GM21381 (cell line): ENCODE data around the gene MRPL21.
"Not testable (repeated sequence)": the region's sequence is repeated elsewhere in the genome, so short reads cannot be mapped to it uniquely, and the experiment has no call there.

Experiments used
- ATAC-seq: cut with Tn5 transposase; IDR thresholded peaks from one replicate; pipeline ENCODE4 v1.9.1; 2021; ENCODE audit warnings: mild to moderate bottlenecking, moderate library complexity; ENCODE audit not compliant: unreplicated experiment

Gene MRPL21

DNA sequence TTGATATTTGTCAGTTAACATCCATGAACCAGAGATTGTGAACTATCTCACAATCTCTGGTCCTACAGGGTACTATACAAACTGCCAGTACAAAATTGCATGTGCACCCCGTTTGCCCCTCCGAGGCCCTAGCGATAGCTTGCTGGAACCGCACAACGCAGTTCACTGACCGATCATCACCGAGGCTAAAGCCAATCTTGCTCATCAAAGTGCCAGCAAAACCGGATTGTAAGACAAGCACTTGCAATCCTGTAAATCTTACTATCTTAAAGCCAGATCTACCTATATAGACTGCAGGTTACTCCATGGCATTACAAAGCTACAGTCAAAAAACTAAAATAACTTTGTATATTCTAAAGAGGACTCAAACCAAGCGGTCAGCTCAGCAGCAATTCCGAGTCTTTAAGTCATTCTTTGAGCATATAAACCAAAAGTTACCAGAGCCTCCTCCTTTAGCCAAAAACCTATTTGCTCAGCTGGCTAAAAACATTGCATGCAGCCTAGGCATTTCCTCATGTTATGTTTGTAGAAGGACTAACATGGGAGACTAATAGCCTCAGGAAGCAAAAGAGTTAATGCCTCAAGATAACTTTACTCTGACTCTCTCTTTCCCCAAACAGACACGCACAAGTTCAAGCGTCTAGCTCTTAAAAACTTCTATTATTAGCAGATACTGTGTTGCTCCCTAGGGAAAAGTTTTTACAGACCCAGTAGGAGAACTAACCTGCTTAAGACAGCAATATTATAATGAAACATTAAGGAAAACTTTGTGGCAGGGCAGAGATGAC lies 31.2 kb downstream of the MRPL21 start:
- ATAC-seq: no peak

DNA sequence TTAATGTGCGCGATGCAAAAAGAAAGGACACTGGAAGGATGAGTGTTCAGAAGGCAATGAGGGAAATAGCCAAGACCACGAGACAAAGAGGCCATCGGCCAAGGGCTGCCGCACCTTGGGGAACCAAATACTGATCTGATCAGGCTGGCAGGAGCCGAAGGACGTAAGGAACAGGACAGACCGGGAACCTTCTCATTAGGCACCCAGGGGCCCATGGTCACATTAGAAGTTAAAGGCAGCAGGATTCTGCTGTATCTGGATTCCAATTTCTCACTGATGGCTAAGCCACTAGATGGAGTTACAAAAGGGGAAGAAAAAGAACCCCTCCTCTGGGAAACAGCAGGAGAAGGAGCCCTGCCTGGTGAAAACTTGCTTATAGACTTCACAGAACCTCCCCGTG lies 33.2 kb downstream of the MRPL21 start:
- no peak for ATAC-seq

DNA sequence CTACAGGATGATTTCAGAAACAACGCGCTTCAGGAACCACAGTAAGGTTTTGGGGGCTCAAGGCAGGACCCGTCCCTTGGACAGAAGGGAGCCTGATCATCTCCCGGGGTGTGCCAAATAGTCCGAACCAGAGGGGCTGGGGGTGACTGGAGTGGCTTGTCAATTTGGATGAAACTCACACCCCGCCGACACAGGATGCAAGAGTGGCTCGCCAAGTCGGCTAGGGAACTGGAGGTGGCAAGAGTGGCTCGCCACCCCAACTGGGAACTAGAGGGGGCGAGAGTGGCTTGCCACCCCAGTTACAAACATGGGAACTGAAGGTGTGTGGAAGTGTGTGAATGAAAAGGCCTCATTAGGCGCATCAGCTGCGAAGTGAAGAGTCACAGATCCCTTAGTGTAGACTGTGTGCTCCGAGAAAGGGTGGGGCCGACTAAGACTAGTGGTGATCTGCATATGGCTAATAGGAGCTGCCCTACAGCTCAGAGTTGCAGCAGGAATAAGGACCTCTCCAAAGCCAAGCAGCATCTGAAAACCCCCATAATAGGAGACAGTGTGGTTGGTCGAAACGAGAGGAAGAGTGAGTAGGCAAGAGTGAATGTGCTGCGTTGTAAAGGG lies 35.3 kb downstream of the MRPL21 start:
- no peak for ATAC-seq

DNA sequence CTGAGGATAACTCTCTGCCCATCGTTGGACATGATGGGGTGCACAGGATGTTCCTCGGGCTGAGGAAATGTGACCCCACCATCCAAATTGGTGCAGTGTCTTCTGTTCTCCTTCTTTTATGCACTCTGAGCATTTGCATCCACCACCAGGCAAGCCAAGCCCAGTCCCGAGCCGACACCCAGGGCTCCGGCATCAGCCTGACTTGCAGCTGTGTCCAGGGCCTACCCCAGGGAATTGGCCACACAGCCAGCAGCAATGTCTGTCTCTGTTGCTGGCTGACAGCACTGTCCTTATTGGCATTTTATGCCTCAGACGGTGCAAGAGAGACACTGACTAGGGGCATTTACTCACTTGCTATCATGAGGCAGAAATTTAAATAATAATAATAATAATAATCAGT lies 36.6 kb downstream of the MRPL21 start:
- no peak for ATAC-seq

DNA sequence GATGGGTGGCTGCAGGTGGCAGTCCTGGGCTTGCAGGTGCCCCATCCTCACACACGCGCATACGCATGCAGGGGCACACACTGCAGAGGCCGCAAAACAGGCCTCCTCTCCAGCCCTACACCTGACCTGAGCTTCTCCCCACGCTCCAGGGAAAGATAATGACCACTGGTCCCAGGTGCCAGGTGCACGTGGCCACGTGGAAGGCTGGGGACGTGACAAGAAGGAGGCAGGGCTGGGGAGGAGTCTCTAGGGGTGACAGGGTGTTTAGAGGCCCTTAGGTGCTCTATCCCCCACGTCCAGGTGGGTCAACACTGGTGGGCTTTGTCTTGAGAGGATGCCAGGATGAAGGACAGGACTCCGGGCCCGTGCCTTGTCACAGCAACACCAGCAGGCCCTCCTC lies 38.4 kb downstream of the MRPL21 start:
- ATAC-seq: no peak

DNA sequence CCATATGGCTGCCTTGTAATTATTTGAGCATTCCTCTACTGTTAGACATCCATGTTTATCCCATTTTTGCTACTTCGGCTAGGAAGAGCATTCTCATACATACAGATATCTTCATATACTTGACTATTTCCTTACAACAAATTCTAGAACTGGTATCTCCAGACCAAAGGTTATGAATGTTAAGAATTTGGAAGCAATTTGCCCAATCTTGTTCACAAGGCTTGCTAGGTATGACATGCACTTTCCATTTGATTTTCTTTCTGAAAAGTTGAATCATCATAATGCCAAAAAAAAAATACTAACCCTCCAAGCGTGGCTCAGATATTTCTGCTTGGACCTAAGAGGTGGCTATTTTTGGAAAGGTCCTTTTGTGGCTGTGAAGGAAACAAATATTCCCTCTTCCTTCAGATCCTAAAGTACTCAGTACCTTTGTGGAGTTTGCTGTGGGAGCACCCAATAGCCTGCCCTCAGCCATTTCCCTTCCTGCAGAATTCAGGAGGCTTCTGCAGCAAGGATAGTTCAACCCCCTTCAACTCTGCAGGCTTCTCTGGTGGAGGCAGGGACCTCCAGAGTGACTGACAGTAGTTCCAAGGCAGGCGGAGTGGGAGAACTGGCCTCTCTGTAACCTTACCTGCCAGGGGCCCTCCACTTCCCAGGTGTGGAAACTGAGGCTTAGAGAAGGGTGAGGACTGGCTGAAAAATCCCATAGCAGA lies 39.9 kb downstream of the MRPL21 start:
- no peak for ATAC-seq

DNA sequence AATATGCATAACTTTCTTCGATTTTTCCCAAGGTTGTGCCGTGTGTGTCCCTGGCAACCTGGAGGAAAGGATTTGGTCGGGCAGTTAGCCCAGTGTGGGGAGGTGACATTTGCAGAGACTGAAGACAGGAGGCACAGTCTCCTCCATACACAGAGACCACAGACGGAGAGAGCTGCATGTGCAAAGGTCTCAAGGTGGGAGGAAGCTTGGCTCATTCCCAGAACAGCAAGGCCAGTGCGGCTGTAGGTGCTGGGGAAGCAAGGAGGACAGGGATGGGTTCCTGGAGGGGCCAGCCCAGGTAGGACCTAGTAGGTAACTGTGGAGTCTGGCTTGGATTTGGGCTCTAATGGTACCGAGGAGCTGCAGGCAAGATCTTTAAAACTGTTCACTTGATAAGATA lies 41.2 kb downstream of the MRPL21 start:
- ATAC-seq: no peak

DNA sequence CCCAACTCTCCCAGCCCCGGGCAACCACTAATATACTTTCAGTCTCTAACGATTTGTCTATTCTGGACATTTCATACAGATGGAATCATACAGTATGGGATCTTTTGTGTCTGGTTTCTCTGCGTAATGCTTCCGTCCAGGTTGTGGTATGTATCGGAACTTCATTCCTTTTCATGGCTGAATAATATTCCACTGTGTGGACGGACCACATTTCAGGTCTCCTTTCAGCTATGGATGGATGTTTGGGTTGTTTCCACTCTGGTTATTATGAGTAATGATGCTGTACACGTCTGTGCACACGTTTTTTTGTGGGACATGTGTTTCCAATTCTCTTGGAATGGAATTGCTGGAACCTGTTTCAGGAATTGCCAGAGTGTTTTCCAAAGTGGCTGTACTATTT lies 44.5 kb downstream of the MRPL21 start:
- ATAC-seq: no peak

DNA sequence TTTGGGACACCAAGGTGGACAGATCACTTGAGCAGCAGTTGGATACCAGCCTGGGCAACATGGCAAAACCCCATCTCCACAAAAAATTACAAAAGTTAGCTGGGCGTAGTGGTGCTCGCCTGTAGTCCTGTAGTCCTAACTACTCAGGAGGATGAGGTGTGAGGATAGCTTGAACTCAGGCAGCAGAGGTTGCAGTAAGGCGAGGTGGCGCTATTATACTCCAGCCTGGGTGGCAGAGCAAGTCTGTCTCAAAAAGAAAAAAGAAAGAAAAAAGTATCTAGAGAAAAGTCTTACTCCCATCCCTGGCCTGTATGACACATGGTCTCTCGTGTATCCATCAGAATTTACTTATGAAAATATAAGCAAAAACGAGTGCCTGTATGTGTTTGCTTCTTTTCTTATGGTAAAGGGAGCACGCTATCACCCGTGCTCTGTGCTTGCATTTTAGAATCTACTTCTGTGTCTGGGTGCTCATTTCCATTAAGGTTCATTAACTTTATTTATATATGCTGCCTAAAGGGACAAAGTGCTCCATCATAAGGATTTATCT lies 46.5 kb downstream of the MRPL21 start:
- no peak for ATAC-seq

DNA sequence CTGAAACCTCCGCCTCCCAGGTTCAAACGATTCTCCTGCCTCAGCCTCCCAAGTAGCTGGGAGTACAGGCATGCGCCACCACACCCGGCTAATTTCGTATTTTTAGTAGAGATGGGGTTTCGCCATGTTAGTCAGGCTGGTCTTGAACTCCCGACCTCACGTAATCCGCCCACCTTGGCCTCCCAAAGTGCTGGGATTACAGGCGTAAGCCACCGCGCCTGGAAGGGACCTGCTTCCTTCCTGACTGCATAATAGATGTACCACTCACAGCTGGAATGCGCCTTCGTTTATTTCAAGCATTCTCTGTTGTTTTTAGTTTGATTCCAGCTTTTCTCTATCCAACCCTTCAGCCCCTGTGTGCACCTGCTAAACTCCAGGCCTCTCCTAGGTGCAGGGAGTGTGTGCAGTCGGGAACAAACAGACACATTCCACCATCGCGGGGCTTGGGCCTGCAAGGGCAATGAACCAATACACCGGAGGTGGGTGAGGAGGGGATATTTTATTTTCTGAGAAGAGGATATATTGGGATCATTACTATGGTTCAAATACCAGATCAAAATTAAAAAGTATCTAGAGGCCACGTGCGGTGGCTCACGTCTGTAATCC lies 47.1 kb downstream of the MRPL21 start:
- not testable (repeated sequence) for ATAC-seq

DNA sequence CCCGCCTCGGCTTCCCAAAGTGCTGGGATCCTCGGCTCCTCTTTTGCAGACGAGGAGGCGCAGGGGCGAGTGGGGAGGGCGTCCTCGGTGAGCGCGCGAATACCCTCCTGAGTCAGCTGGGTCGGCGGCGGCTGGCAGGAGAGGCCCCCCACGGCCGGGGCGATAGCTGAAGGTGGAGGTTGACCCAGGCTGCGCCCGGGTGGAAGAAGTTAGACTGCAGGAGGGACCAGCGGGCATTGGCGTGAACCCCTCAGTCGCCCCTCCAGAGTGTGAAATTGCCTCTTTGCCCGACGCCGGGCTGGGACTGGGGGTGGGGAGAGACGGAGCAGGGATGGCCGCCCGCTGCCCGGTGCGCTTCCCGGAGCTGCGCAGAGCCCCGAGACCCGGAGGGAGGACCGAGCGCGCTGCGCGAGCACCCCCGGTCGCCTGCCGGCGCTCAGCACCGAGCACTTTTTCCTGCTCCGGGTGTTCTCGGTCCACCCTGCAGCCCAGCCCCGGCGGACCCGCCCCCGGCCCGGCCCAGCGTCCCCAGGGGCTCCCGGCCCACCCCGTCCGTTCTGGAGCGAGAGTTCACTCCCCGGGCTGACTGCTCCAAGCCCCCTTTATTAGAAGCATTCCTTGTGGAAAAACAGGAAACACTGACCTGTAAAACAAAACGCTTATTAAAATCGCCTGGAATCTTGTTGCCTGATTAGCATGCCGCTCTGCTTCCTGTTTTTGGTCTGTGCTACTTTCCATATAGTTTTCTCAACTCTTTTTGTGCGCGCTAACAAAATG lies 48.2 kb downstream of the MRPL21 start:
- no peak for ATAC-seq

DNA sequence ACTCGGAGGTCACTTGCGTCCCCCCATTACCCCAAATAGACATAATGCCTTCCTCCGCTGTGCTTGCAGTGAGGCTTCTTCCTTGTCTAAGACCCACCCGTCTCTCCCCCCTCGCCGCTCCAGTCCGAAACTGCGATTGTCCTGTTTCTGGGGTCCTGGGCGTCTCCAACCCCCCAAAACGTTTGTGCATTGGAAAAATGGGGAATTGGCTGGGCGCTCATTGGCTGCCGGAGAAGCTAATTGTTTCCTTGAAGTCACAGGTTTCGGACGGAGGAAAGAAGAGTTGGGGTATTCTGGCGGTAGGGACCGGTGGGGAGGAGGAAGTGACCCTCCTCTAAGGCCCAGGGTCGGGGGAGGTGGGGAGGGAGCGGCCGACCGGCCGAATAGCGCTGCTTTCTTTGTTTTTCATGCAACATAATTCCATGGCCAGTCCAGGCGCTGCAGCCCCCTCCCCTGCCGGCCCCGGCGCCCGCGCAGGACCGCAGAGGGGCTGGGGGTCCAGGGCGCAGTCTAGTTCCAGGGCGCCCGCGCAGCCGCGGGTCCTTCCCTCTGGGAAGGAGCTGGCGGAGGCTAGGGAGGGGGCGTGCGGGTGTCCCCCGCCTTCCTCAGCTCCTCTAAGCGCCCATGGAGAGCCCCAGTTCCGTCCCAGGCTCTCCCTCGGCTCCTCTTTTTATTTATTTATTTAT lies 49.2 kb downstream of the MRPL21 start:
- no peak for ATAC-seq

DNA sequence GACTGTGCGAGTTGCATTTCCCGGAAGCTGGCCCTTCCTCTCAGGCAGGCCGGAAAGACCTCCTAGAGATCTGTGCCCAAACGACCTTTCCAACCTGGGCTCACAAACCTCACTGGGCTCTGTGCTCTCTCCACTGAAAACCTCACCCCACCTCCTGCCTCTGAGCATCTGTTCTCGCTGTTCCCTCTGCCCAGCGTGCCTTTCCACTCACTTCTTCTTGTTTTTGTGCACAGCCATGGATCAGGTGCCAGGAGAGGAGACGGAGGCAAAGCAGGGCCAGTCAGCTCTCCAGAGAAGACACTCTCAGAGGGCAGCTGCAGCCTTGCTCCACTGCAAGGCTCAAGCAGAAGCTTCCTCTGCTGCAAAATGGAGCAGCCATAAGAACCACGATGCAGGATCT lies 51.0 kb downstream of the MRPL21 start:
- ATAC-seq: no peak

DNA sequence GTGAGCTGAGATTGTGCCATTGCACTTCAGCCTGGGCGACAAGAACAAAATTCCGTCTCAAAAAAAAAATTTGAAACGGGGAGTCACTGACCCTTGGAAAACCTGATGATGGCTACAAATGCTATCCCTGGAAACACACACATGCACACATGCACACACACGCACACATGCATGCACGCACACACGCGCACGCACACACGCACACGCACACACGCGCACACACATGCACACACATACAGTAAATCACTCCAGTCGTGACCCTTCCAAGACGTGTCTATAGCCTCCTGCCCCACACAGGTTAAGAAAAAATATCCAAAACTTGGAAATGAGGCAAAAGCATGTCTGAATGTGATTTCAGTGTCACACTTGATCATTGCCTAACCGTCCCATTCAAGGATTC lies 55.2 kb downstream of the MRPL21 start:
- ATAC-seq: no peak

DNA sequence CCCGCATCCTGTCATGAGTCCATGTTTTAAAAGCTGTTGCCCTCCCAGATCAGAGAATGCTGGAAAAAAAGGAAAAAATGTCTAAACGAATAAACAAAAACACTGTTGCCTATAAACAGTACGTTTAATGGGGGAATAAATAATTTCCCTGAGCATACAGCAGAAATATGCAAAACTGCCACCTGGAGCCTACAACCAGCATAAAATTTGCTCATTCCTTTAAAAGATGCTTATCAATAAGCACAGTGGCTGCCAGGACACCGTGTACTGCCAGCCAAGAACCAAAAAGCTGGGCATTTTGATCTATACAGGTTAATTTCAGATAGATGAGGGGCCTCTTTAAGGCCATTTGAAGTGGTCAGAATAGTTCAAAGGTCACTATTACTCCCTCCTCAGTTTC lies 56.2 kb downstream of the MRPL21 start:
- no peak for ATAC-seq

DNA sequence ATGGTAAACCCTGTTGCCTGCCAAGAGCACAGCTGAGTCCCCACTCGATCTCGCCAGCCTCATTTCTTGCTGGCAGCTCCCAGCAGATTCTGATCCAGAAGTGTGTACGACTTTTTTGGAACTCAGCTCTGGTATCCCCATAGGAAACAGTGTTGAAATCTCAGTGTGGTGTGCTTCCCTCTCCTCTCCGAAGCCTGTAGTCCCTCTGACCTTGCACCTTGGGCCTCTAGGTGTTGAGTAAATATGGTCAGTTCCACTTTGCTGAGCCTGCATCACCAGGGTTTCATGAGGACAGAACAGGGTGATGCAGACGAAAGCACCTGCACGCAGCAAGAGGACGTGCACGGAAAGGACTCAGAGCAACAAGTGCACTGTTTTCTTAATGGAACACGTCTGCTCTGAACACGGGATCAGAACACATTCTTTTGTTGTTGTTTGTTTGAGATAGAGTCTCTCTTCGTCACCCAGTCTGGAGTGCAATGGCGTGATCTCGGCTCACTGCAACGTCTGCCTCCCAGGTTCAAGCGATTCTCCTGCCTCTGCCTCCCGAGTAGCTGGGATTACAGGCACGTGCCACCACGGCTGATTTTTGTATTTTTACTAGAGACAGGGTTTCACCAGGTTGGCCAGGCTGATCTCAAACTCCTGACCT lies 58.2 kb downstream of the MRPL21 start:
- no peak for ATAC-seq

DNA sequence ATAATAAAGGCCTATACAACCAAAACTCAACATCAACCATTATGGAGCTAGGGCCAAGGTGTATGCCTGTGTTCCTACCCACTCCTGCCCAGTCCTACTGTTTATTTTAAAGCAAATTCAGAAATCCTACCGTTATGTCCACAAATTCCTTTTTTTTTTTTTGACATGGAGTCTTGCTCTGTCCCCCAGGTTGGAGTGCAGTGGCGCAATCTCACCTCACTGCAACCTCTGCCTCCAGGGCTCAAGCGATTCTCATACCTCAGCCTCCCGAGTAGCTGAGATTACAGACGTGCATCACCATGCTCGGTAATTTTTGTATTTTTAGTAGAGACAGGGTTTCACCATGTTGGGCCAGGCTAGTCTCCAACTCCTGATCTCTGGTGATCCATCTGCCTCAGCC lies 58.8 kb downstream of the MRPL21 start:
- no peak for ATAC-seq

DNA sequence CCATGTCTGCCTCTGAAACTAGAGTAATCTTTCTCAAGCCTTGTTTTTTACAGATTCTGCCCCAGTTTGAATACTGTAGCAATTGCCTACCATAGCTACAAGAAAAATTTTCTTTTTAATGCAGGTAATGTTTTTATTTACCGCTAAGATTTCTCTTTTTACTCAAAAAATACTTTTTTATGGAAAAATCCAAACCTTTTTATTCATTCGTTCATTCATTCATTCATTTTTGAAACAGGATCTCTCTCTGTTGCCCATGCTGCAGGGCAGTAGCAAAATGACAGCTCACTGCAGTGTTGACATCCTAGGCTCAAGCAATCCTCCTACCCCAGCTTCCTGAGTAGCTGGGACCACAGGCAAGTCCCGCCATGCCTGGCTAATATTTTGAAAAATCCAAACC lies 59.3 kb downstream of the MRPL21 start:
- no peak for ATAC-seq

DNA sequence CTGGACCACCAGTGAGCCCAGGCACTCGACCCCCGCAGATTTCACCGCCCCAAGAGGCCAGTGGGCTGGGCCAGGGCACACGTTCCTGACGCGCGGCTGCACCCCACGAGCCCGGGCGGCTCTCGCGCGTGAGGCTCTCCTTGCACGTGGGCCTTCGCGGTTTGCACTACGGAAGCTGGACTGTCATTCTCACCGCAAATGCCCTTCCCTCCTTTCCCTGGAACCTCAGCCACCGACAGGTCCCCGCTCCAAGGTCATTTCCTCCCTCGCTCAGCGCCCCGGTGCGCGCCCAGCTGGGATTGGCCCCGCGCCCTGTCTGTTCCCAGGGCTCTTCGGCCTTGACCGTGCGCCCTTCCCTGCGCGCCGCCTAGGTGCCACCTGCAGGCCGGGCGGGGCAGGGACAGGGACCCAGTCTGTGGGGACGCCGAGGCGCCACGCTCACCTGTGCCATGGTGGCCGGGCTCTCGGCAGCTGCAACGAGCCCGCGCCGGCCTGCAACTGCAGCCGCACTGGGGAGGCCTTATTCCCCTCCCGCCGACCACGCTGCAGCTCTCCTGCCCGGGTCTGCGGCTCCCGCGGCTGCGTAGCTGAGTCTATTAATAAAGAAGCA lies 59.8 kb downstream of the MRPL21 start:
- ATAC-seq: peak; percentile 36
